ENCODE results near the gene DOHH.
"Not testable (repeated sequence)": the region's sequence is repeated elsewhere in the genome, so short reads cannot be mapped to it uniquely, and the experiment has no call there.

DOHH gene

DNA sequence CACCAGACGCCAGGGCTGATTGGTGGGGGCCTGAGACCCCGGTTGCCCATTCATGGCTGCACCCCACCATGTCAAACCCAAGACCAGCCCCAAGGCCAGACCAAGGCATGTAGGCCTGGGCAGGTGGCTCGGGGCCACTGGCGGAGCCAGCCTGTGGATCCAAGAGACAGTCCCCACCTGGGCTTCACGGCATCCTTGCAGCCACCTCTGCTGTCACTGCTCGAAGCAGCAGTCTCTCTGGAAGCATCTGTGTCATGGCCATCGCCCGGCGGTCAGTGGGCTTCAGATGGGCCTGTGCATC lies 34.7 kb upstream of the DOHH start:
- no peak overlapping the region for H3K4me3 ChIP-seq (ENCODE audit: low read depth, low read length)

DNA sequence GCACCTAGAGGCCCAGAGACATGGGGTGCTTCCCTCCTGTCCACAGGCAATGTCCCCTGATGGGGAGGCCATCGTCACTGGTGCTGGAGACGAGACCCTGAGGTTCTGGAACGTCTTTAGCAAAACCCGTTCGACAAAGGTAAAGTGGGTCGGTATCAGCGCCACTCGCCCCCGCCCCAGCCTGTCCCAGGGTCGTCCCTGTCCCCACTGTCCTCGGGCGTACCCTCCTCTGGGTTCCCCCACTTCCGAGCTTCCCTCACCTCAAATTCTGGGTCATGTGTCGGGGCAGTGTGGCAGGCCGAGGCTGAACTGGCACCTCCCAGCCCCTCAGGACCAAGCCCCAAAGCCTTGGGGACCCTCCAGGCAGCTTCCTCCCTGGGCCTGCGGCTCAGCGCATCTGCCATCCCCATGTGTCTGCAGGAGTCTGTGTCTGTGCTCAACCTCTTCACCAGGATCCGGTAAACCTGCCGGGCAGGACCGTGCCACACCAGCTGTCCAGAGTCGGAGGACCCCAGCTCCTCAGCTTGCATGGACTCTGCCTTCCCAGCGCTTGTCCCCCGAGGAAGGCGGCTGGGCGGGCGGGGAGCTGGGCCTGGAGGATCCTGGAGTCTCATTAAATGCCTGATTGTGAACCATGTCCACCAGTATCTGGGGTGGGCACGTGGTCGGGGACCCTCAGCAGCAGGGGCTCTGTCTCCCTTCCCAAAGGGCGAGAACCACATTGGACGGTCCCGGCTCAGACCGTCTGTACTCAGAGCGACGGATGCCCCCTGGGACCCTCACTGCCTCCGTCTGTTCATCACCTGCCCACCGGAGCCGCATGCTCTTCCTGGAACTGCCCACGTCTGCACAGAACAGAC lies 34.1 kb upstream of the DOHH start:
- H3K4me3 ChIP-seq (ENCODE audit: low read depth, low read length) = no peak overlapping the region

DNA sequence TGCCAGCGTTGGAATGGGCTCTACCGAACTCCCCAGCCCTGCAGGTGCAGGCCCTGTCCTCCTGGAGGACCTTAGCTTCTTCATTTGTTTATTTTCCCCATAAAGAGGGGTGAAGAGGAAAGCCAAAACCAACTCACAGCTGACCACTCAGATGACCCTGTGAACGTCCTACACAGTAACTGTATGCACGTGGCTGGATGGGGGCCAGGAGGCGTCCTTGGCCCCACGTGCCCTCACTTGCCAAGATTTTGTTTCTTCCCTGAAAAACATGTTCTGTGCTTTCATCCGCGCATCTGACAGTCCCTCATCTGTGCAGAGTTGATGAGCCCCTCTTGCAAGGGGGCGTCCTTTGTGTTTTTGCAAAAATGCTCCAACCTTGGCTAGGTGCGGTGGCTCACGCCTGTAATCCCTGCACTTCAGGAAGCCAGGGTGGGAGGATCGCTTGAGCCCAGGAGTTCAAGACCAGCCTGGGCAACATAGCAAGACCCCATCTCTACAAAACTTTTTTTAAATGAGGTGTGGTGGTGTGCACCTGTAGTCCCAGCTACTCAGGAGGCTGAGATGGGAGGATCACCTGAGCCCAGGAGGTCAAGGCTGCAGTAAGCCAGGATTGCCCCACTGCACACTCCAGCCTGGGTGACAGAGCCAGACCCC lies 33.2 kb upstream of the DOHH start:
- no peak overlapping the region for H3K4me3 ChIP-seq (ENCODE audit: low read depth, low read length)

DNA sequence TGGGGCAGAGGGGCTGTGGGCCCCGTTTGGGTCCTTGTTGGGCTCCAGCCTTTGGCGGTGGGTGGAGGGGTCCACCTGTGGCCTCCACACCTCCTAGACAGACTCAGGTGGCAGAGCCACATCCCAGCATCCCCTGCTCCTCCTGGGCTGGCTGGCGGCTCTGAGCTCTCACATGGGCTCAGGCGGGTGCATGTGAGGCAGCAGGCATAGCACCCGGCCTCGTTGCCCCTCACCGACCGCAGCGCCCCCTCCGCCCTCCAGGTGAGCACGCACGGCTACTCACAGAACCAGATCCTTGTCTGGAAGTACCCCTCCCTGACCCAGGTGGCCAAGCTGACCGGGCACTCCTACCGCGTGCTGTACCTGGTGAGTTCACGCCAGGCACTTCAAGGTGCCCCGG lies 32.6 kb upstream of the DOHH start:
- H3K4me3 ChIP-seq (ENCODE audit: low read depth, low read length) = no peak overlapping the region

DNA sequence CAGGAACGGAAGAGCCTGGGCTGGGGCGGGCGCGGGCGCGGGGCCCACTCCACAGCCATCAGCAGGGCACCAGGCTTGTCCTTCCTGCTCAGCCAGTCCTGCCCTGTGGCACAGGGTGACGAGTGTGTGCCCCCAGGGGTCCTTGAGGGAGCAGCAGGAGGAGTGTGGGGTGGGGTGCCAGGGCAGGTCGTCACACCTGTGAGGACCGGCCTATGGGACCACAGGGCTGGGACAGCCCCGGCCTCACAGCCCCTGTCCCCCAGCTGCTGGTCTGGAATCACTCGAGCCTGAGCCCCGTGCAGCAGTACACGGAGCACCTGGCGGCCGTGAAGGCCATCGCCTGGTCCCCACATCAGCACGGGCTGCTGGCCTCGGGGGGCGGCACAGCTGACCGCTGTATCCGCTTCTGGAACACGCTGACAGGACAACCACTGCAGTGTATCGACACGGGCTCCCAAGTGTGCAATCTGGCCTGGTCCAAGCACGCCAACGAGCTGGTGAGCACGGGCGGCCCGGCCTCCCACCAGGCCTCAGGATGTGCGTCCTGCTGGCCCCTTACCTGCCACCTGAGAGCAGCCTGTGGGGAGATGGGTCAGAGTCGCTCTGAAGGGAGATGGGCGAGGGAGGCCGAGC lies 31.8 kb upstream of the DOHH start:
- no peak overlapping the region for H3K4me3 ChIP-seq (ENCODE audit: low read depth, low read length)

DNA sequence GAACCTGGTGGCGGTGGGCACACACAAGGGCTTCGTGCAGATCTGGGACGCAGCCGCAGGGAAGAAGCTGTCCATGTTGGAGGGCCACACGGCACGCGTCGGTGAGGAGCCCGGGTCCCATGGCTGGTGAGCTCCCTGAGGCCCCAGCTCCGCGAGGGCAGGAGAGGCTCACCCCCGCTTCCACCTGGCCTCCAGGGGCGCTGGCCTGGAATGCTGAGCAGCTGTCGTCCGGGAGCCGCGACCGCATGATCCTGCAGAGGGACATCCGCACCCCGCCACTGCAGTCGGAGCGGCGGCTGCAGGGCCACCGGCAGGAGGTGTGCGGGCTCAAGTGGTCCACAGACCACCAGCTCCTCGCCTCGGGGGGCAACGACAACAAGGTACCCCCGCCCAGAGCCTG lies 31.2 kb upstream of the DOHH start:
- no peak overlapping the region for H3K4me3 ChIP-seq (ENCODE audit: low read depth, low read length)

DNA sequence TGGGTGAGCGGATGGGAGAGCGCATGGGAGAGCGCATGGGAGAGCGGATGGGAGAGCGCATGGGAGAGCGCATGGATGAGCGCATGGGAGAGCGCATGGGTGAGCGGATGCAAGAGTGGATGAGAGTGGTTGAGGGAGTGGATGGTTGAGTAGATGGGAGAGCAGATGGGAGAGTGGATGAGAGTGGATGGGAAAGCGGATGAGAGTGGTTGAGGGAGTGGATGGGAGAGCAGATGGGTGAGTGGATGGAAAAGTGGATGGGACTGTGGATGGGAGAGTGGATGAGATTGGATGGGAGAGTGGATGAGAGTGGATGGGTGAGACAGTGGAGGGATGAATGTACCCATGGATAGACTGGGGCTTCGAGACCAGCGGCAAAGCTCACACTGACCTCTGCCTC lies 29.9 kb upstream of the DOHH start:
- no peak overlapping the region for H3K4me3 ChIP-seq (ENCODE audit: low read depth, low read length)

DNA sequence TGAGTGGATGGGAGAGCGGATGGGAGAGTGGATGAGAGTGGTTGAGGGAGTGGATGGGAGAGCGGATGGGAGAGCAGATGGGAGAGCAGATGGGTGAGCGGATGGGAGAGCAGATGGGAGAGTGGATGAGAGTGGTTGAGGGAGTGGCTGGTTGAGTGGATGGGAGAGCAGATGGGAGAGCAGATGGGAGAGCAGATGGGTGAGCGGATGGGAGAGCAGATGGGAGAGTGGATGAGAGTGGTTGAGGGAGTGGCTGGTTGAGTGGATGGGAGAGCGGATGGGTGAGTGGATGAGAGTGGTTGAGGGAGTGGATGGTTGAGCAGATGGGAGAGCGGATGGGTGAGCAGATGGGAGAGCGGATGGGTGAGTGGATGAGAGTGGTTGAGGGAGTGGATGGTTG lies 28.8 kb upstream of the DOHH start:
- H3K4me3 ChIP-seq (ENCODE audit: low read depth, low read length) = not testable (repeated sequence)

DNA sequence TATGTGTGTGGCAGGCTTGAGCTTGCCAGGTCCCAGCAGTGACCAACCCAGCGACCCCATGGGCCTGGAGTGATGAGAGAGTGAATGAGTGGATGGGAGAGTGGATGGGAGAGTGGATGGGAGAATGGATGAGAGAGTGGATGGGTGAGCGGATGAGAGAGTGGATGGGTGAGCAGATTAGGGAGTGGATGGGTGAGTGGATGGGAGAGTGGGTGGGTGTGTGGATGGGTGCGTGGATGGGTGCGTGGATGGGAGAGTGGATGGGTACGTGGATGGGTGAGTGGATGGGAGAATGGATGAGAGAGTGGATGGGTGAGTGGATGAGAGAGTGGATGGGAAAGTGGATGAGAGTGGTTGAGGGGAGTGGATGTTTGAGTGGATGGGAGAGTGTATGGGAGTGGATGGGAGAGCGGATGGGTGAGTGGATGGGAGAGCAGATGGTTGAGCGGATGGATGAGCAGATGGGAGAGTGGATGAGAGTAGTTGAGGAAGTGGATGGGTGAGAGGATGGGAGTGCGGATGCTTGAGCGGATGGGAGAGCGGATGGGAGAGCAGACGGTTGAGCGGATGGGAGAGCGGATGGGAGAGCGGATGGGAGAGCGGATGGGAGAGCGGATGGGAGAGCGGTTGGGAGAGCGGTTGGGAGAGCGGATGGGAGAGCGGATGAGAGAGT lies 28.2 kb upstream of the DOHH start:
- no peak overlapping the region for H3K4me3 ChIP-seq (ENCODE audit: low read depth, low read length)

DNA sequence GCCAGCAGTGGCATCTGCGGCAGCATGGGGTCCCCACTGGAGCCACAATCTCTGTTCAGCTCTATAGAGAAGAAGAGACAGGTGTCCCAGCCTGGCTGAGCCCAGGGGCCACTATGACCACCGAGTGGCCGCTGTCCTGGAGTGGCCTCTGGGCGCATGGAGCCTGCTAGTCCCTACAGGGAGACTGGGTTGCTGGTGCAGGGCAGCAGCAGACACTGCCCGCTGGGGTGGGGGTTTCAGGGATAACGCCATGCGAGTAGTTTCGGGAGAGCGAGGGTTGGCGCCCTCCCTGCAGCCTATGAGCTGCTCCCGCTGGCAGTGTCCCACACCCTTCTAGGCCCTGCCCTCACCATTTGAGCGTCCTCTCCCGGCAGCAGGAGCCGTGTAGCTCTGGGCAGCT lies 27.6 kb upstream of the DOHH start:
- H3K4me3 ChIP-seq (ENCODE audit: low read depth, low read length) = no peak overlapping the region

DNA sequence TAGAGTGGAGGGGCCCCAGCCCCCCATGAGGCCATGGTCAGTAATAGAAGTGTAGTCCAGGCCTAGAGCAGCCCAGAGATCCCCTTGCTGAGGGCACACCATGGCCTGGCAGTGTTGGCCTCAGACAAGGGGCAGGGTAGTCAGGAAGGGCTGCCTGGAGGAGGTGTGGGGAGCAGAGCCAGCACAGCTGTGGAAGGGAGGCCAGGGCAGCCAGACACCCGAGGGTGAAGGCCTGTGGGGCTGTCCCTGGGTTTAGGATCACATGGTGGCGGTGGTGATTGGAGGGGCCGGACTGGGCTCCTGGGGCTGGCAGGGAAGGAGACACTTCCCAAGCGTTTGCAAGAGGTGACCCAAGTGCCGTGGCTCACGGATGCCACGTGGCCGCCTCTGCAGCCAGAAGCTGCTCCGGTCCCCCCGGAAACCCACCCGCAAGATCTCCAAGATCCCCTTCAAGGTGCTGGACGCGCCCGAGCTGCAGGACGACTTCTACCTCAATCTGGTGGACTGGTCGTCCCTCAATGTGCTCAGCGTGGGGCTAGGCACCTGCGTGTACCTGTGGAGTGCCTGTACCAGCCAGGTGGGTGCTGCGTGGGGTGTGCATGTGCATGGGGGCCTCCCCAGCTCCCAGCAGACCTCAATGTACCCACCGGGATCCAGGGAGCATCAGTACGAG lies 26.9 kb upstream of the DOHH start:
- no peak overlapping the region for H3K4me3 ChIP-seq (ENCODE audit: low read depth, low read length)

DNA sequence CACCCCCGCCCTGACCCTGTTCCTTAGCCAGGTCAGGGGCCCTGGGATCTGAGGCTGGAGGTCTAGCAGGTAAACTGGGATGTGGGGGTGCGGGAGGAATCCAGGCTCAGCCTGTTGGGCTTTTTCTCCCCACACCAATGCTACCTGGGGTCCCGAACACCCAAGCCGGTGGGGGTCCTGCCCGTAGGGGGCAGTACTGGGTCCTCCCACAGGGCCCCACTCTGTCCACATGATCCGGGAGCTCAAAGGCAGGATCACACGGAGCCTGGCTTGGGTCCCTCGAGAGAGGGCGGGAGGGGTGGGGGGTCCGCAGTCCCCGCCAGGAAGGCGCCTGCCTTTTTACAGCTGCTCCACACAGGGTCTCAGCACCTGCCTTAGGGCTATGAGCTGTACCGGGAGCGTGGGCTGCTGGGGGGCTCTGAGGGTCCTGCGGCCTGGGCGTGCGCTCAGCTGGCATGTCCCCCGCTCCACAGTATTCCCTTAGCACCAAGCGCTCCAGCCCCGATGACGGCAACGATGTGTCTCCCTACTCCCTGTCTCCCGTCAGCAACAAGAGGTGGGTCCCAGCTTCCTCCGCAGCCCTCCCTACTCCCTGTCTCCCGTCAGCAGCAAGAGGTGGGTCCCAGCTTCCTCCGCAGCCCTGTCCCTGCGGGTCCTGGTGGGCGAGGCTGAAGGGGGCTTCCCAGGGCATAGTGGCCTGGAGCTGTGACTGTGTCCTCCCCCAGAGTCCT lies 26.2 kb upstream of the DOHH start:
- H3K4me3 ChIP-seq (ENCODE audit: low read depth, low read length) = no peak overlapping the region

DNA sequence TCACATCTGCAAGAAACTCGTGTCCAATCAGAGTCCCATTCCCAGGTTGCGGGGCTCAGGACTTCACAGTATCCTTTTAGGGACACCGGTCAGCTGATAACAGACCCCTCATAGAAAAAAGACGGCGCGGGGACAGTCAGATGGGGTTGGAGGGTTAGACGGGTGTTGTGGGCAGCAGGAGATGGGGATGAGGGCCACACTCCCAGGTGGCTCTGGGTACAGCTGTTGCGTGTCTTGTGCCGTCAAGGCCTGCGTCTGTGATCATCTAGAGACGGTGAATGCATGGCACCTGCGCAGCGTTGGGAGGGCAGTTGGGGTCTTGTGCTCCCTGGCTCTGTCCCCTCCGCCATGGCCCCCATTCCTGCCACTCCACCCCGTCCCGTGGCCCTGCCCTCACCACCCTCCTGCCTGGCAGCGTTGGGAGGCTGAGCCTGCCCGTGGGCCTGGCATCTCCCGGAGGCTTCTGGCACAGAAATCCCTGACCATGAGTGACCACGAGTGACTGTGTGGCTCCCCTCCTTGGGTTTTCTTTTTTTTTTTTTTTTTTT lies 24.5 kb upstream of the DOHH start:
- H3K4me3 ChIP-seq (ENCODE audit: low read depth, low read length) = no peak overlapping the region

DNA sequence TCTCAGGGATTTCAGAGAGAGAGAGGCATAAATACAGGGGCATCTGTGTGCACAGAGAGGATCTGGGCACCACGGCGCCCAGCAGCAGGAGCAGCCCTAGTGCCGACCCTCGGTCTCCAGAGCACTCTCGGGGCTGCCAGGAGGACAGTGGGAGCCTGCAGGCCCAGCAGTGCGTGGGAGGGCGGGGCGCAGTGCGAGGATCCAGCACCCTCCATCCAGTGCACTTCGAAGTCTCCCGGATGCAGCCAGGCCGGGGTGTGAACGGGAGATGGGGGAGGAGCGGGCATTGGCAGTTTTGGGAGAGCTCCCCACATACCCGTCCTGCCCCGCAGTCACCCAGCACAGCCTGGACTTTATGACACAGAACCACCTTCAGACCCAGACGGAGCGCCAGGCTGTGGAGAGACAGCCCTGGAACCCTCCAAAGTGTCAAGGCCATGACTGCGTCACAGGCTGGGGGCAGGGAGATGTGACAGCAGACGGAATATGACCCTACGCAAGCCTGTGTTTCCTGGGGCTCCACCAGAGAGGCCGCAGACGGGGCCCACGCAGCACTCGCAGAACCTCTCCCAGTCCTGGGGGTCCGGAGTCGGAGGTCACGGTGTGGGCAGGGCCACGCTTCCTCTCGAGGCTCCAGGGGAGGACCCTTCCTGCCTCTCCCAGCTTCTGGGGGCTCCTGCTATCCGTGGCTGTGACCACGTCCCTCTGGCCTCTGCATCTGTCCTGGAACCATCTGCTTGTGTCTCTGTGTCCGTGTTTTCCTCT lies 23.8 kb upstream of the DOHH start:
- H3K4me3 ChIP-seq (ENCODE audit: low read depth, low read length) = no peak overlapping the region

DNA sequence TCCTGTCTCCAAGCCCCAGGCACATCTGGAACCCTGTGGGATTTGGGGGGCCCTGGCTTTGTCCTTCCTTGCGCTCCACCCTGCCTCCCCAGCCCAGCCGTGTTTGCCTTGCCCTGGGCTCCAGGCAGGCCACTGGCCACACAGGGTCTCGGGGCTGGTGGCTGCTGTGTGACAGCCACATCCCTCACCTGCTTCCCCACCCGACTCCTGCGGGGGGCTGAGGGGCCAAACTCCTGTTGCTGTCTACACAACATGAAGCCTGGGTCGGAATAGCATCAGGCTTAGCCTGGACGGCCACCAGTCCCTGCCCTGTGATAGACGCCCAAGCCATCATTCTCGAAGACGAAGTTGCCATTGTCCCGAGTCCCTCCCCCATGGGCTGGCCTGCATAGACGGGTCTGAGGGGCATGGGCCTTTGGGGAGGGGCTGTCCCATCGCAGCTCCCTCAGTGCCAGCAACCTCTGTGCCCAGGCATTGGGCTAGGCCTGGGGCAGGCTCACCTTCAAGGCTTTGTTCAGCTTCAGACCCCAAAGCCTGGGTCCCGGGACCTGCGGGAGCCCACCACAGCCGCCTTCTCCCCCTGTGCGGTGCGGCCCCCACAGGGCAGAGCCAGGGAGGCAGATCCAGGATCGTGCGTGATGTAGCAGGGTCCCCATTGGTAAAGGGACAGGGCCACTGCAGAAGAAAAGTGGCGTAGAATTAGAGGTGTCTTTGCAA lies 23.0 kb upstream of the DOHH start:
- no peak overlapping the region for H3K4me3 ChIP-seq (ENCODE audit: low read depth, low read length)

DNA sequence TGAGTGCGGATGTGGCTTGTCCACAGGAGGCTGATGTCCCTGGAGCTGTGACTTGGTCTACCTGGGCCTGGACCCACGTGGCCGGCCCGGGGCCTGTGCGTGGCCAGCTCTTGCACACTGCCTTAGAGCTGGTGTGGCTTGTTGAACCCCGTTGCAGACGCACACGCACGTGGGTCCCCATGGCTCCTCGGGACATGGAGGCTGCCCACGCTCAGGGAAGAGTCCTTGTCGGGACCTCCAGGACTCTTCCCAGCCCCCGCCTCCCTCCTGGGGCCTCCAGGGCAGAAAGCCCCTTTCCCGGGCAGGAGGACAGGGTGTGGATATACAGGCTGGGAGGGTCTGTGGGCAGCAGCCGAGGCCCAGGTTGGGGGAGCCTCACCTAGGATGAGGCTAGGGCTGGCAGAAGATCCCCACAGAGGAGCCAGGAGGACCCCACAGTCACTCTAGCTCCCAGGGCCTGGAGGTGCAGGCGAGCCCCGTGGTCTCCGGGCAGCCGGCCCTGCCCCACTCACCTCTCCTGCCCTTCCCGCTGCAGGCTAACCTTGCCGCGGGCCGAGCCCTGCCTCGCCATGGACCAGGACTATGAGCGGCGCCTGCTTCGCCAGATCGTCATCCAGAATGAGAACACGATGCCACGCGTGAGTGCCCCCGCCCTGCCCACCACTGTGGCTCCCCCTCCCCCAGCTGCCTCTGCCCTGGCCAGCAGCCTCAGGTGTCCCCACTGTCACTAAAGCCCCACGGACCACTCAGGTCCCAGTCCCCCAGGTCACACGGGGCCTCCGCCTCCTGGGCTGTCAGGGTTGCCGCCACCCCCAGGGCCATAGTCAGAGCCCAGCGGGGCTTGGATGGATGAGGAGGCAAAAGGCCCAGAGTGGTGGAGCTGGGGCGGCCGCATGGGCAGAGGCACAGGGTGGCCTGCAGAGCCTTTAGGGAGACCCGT lies 22.2 kb upstream of the DOHH start:
- H3K4me3 ChIP-seq (ENCODE audit: low read depth, low read length) = no peak overlapping the region

DNA sequence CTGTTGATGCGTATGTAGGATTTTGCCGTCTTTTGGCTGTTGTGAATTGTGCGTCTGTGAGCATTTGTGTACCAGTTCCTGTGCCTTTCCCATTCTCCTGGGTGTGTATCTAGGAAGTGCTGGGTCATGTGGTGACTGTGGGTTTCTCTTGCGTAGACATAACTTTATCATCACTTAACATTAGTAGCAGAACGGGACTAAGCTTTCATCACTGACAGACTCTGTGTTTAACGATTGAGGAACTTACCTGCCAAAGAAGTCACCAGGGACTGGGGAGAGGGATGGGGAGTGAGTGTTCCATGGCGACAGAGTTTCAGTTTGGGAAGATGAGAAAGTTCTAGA lies 20.6 kb upstream of the DOHH start:
- no peak overlapping the region for H3K4me3 ChIP-seq (ENCODE audit: low read depth, low read length)
